ENCODE measurements around the gene LCN10. TPM values are rescaled to one million over a fixed set of nuclear protein-coding genes. Genes with fewer than 3 reads are reported as not detected.

Gene LCN10
- total and polyA plus RNA-seq, 2 of the 13 experiments (the other 11 are each of a cell fraction or from before 2014, with no cell fraction given): 0.53 to 0.61 TPM

DNA sequence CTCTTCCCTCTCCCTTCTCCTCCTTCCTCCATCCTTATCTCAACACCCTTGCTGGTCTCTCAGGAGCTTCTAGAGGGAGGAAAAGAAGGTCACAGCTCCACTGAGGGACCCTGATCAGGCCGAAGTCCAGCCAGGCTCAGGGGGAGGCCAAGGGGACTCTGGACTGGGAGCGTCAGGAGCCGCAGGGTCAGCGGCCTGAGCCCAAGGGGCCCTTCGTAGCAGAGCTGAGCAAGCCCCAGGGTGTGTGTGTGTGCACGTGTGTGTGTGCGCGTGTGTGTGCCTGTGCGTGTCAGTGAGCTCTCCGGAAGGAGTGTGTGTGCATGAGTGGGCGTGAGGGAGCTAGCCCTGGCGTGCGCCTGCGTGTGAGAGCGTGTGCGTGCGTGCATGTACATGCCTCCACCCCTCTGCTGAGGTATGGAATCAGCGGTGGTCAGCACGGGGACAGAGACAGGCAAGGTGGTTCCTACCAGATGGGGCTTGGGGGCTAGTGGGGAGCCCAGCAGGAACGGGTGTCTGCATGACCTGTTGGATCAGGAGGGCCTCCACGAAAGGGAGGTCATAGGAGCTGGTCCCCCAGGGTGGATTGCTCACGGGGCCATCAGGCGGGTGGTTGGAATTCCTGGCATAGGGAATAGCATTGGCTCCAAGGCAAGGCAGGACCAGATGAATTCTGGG lies 45.5 kb downstream of the LCN10 start (continued):
- TF ChIP-seq, protein P1, sequence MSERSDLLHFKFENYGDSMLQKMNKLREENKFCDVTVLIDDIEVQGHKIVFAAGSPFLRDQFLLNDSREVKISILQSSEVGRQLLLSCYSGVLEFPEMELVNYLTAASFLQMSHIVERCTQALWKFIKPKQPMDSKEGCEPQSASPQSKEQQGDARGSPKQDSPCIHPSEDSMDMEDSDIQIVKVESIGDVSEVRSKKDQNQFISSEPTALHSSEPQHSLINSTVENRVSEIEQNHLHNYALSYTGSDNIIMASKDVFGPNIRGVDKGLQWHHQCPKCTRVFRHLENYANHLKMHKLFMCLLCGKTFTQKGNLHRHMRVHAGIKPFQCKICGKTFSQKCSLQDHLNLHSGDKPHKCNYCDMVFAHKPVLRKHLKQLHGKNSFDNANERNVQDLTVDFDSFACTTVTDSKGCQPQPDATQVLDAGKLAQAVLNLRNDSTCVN (CRISPR knock-in tag; IDR thresholded peaks at IDR 0.05; ENCODE audit: borderline replicate concordance): no peak
- peak; percentile 32 for TF ChIP-seq ASH2L (IDR thresholded peaks at IDR 0.05; ENCODE audit: insufficient read length, low read depth, low read length)
- TF ChIP-seq XBP1 (CRISPR knock-in tag; IDR thresholded peaks at IDR 0.05): no peak
- TF ChIP-seq SNAI1 (CRISPR knock-in tag; IDR thresholded peaks at IDR 0.05; ENCODE audit: borderline replicate concordance): no peak
- no peak for TF ChIP-seq RELA (CRISPR knock-in tag; IDR thresholded peaks at IDR 0.05)
- TF ChIP-seq ZNF83 (CRISPR knock-in tag; IDR thresholded peaks at IDR 0.05; ENCODE audit: borderline replicate concordance): no peak
- TF ChIP-seq ZNF232 (CRISPR knock-in tag; IDR thresholded peaks at IDR 0.05; ENCODE audit: borderline replicate concordance): no peak
- no peak for TF ChIP-seq CHD2 (IDR thresholded peaks at IDR 0.05; ENCODE audit: low read depth, low read length)
- TF ChIP-seq THAP11 (CRISPR knock-in tag; IDR thresholded peaks at IDR 0.05): no peak
- no peak for TF ChIP-seq HOXA5 (CRISPR knock-in tag; IDR thresholded peaks at IDR 0.05)
- TF ChIP-seq PITX1 (CRISPR knock-in tag; IDR thresholded peaks at IDR 0.05): peak; percentile 81
- TF ChIP-seq ZSCAN25 (CRISPR knock-in tag; IDR thresholded peaks at IDR 0.05): peak; percentile 69; the same call in 1 of the 2 replicates
- TF ChIP-seq, protein P2, sequence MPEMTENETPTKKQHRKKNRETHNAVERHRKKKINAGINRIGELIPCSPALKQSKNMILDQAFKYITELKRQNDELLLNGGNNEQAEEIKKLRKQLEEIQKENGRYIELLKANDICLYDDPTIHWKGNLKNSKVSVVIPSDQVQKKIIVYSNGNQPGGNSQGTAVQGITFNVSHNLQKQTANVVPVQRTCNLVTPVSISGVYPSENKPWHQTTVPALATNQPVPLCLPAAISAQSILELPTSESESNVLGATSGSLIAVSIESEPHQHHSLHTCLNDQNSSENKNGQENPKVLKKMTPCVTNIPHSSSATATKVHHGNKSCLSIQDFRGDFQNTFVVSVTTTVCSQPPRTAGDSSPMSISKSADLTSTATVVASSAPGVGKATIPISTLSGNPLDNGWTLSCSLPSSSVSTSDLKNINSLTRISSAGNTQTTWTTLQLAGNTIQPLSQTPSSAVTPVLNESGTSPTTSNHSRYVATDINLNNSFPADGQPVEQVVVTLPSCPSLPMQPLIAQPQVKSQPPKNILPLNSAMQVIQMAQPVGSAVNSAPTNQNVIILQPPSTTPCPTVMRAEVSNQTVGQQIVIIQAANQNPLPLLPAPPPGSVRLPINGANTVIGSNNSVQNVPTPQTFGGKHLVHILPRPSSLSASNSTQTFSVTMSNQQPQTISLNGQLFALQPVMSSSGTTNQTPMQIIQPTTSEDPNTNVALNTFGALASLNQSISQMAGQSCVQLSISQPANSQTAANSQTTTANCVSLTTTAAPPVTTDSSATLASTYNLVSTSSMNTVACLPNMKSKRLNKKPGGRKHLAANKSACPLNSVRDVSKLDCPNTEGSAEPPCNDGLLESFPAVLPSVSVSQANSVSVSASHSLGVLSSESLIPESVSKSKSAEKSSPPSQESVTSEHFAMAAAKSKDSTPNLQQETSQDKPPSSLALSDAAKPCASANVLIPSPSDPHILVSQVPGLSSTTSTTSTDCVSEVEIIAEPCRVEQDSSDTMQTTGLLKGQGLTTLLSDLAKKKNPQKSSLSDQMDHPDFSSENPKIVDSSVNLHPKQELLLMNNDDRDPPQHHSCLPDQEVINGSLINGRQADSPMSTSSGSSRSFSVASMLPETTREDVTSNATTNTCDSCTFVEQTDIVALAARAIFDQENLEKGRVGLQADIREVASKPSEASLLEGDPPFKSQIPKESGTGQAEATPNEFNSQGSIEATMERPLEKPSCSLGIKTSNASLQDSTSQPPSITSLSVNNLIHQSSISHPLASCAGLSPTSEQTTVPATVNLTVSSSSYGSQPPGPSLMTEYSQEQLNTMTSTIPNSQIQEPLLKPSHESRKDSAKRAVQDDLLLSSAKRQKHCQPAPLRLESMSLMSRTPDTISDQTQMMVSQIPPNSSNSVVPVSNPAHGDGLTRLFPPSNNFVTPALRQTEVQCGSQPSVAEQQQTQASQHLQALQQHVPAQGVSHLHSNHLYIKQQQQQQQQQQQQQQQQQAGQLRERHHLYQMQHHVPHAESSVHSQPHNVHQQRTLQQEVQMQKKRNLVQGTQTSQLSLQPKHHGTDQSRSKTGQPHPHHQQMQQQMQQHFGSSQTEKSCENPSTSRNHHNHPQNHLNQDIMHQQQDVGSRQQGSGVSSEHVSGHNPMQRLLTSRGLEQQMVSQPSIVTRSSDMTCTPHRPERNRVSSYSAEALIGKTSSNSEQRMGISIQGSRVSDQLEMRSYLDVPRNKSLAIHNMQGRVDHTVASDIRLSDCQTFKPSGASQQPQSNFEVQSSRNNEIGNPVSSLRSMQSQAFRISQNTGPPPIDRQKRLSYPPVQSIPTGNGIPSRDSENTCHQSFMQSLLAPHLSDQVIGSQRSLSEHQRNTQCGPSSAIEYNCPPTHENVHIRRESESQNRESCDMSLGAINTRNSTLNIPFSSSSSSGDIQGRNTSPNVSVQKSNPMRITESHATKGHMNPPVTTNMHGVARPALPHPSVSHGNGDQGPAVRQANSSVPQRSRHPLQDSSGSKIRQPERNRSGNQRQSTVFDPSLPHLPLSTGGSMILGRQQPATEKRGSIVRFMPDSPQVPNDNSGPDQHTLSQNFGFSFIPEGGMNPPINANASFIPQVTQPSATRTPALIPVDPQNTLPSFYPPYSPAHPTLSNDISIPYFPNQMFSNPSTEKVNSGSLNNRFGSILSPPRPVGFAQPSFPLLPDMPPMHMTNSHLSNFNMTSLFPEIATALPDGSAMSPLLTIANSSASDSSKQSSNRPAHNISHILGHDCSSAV (CRISPR knock-in tag; IDR thresholded peaks at IDR 0.05; ENCODE audit: borderline replicate concordance): no peak
- TF ChIP-seq ZBTB46 (CRISPR knock-in tag; IDR thresholded peaks at IDR 0.05; ENCODE audit: borderline replicate concordance): no peak
- TF ChIP-seq ISX (CRISPR knock-in tag; conservative IDR thresholded peaks at IDR 0.05): no peak
- TF ChIP-seq, protein P3, sequence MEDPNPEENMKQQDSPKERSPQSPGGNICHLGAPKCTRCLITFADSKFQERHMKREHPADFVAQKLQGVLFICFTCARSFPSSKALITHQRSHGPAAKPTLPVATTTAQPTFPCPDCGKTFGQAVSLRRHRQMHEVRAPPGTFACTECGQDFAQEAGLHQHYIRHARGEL (CRISPR knock-in tag; IDR thresholded peaks at IDR 0.05): no peak
- no peak for TF ChIP-seq MIER3 (CRISPR knock-in tag; IDR thresholded peaks at IDR 0.05; ENCODE audit: borderline replicate concordance)
- TF ChIP-seq BHLHE40 (IDR thresholded peaks at IDR 0.05; ENCODE audit: low read length): peak; percentile 75
- no peak for TF ChIP-seq ATF7 (IDR thresholded peaks at IDR 0.05)
- TF ChIP-seq ATF7 (CRISPR knock-in tag; IDR thresholded peaks at IDR 0.05): no peak
